GM12878 (cell line): ENCODE measurements around the gene CXCR6. TPM values are rescaled to one million over a fixed set of nuclear protein-coding genes. Genes with fewer than 3 reads are reported as not detected.

Source experiments
- ATAC-seq: fragments of 200-7000 bp; cut with Tn5 transposase; 3 replicates; pipeline ENCODE4 v1.9.1; 2020; ENCODE audit warnings: mild to moderate bottlenecking, moderate library complexity
- BruUV-seq: library from RNA; stranded (reverse); fragments of 400-500 nt; replicated peaks from 2 replicates; lab custom pipeline; 2021; lab: Mats Ljungman, UMichigan
- CTCF ChIA-PET: fragments of 300-600 bp; sonication (Branson Sonifier 250); formaldehyde crosslinking; extraction: SDS; loops from one replicate; lab custom pipeline; 2021; ENCODE audit warnings: inconsistent platforms; lab: Yijun Ruan, JAX
- POLR2A ChIA-PET: fragments of 350-600 bp; formaldehyde crosslinking; extraction: SDS; loops from one replicate; lab custom pipeline; 2021; ENCODE audit warnings: inconsistent platforms; lab: Charles Lee
- RAD21 ChIA-PET: fragments of 300-600 bp; sonication (Branson Sonifier 250); formaldehyde crosslinking; loops from one replicate; lab custom pipeline; 2023; ENCODE audit warnings: antibody characterized with exemption; ENCODE audit not compliant: unreplicated experiment; lab: Charles Lee
- SMC1A ChIA-PET: fragments of 300-600 bp; sonication (Branson Sonifier 250); formaldehyde crosslinking; loops from one replicate; lab custom pipeline; 2023; ENCODE audit not compliant: unreplicated experiment, uncharacterized antibody; lab: Charles Lee
- DNase-seq: peaks from one replicate; pipeline ENCODE4 v3.0.0-alpha.2; 2011; ENCODE audit warnings: low read depth, low spot score
- FAIRE-seq: peaks from 3 replicates; lab custom pipeline; 2011; peaks lifted over from hg19 to GRCh38; lab: Jason Lieb, UNC
- H2AFZ ChIP-seq: 2 replicates; pipeline ENCODE4 v1.6.0; 2011; ENCODE audit warnings: low read depth, low read length, control low read depth; ENCODE audit not compliant: control insufficient read depth
- H3K27ac ChIP-seq: 2 replicates; pipeline ENCODE4 v1.5.1; 2011; ENCODE audit warnings: control low read depth; ENCODE audit not compliant: control insufficient read depth, insufficient read depth
- H3K27me3 ChIP-seq, 2 experiments: replicated peaks in 1 of 2; 2 replicates each; pipeline versions ENCODE4 v1.6.0 to v1.6.1; 2011; ENCODE audit warnings: low read length in 1 of 2; ENCODE audit not compliant: control insufficient read depth in 2 of 2, insufficient read depth in 2 of 2
- H3K36me3 ChIP-seq, 2 experiments: 2 replicates each; pipeline ENCODE4 v1.5.1; 2011; ENCODE audit warnings: low read length in 1 of 2; ENCODE audit not compliant: control insufficient read depth in 2 of 2, insufficient read depth in 2 of 2
- H3K4me1 ChIP-seq: 2 replicates; pipeline ENCODE4 v1.6.1; 2011; ENCODE audit warnings: mild to moderate bottlenecking, low read length, moderate library complexity, mixed read lengths; ENCODE audit not compliant: control insufficient read depth, insufficient read depth
- H3K4me2 ChIP-seq: 2 replicates; pipeline ENCODE4 v1.6.0; 2011; ENCODE audit warnings: control low read depth; ENCODE audit not compliant: control insufficient read depth, insufficient read depth
- H3K4me3 ChIP-seq: fragments of 200-600 bp; sonication (generic); 2 replicates; pipeline ENCODE4 v1.5.1; 2016
- H3K79me2 ChIP-seq: 2 replicates; pipeline ENCODE4 v1.6.0; 2011; ENCODE audit warnings: low read length; ENCODE audit not compliant: control insufficient read depth, insufficient read depth
- H3K9ac ChIP-seq: 2 replicates; pipeline ENCODE4 v1.8.0; 2011; ENCODE audit warnings: low read length, control low read depth, mixed read lengths; ENCODE audit not compliant: control insufficient read depth, insufficient read depth
- H3K9me3 ChIP-seq: replicated peaks from 3 replicates; pipeline ENCODE4 v1.5.1; 2011; ENCODE audit warnings: mild to moderate bottlenecking, low read length; ENCODE audit not compliant: control insufficient read depth, insufficient read depth
- H4K20me1 ChIP-seq: 2 replicates; pipeline ENCODE4 v1.6.0; 2011; ENCODE audit not compliant: control insufficient read depth, insufficient read depth
- ASH2L ChIP-seq: fragments of 300-600, 200-600 bp; sonication (generic); IDR thresholded peaks from 2 replicates; pipeline ENCODE4 v1.6.1; 2017; ENCODE audit warnings: low read depth, mild to moderate bottlenecking, borderline replicate concordance
- CHD1 ChIP-seq: IDR thresholded peaks from 2 replicates; pipeline ENCODE4 v1.6.1; 2012; ENCODE audit warnings: low read depth, low read length, improper control_type of control experiment
- LARP7 ChIP-seq: fragments of 450-650 bp; IDR thresholded peaks from 2 replicates; pipeline ENCODE4 v1.6.1; 2017; ENCODE audit warnings: mild to moderate bottlenecking
- POLR2A ChIP-seq: IDR thresholded peaks from 2 replicates; pipeline ENCODE4 v1.6.1; 2011; ENCODE audit warnings: low read depth, mild to moderate bottlenecking, low read length
- POLR2AphosphoS5 ChIP-seq: IDR thresholded peaks from 2 replicates; pipeline ENCODE4 v1.6.1; 2011; ENCODE audit warnings: mild to moderate bottlenecking, low read length, inconsistent platforms
- POU2F2 ChIP-seq: IDR thresholded peaks from 3 replicates; pipeline ENCODE4 v1.6.1; 2011; ENCODE audit warnings: low read depth, mild to moderate bottlenecking, low read length, borderline replicate concordance
- SMC3 ChIP-seq: IDR thresholded peaks from 2 replicates; pipeline ENCODE4 v1.6.1; 2011; ENCODE audit warnings: low read length, improper control_type of control experiment, borderline replicate concordance
- SREBF1 ChIP-seq: IDR thresholded peaks from 2 replicates; pipeline ENCODE4 v1.6.1; 2012; ENCODE audit warnings: mild to moderate bottlenecking, low read length
- TAF1 ChIP-seq: IDR thresholded peaks from 2 replicates; pipeline ENCODE4 v1.6.1; 2011; ENCODE audit warnings: mild to moderate bottlenecking, low read depth, low read length, borderline replicate concordance
- YY1 ChIP-seq: IDR thresholded peaks from 2 replicates; pipeline ENCODE4 v1.6.1; 2011; ENCODE audit warnings: low read depth, mild to moderate bottlenecking, low read length
- WGBS: methylation state at CpG from one replicate; pipeline ENCODE4 v1.1.6; 2016; ENCODE audit warnings: low lambda C conversion rate; ENCODE audit not compliant: insufficient replicate concordance, insufficient coverage; ENCODE audit errors: missing lambda C conversion rate; 5-methylcytosine and 5-hydroxymethylcytosine counted together
- in situ Hi-C: fragments of 300-500 bp; cut with MboI; formaldehyde crosslinking; loops from 9 replicates; pipeline ENCODE4 v1.14.3; 2018; ENCODE audit warnings: mixed read lengths
- intact Hi-C: fragments of 100-400 bp; cut with micrococcal nuclease; formaldehyde crosslinking; loops from one replicate; pipeline ENCODE4 v1.14.2; 2022; ENCODE audit not compliant: unreplicated experiment
- polyA plus RNA-seq, 11 experiments: library from polyadenylated mRNA; depleted of rRNA in 4 of 11; unstranded in 6 of 11; stranded (reverse) in 5 of 11; fragments of >200 nt; fragmentation: Nextera tagmentation in 4 of 11; fragmentation: Illumina TruSeq in 1 of 11; extraction: Ambion mirVana in 4 of 11; extraction: Trizol in 1 of 11; gene quantifications; 1 replicate in 1 of 11; 2 replicates in 10 of 11; pipeline versions ENCODE4 v1.2.1 to v1.2.3, GENCODE V29; 2011 to 2016; ENCODE audit warnings: inconsistent platforms in 2 of 11, missing spikeins in 2 of 11, low read depth in 1 of 11
- total RNA-seq, 4 experiments: library from RNA; depleted of rRNA in 3 of 4; stranded (reverse); fragments of >200 nt in 3 of 4; fragmentation: Illumina TruSeq in 1 of 4; extraction: Trizol in 1 of 4; gene quantifications; 2 replicates each; pipeline versions ENCODE4 v1.2.1 to v1.2.3, GENCODE V29; 2013 to 2021
- TF ChIP-seq, protein P1 (sequence below): IDR thresholded peaks from 2 replicates; pipeline ENCODE4 v1.6.1; 2011; ENCODE audit warnings: mild to moderate bottlenecking, low read depth, low read length, moderate library complexity; ENCODE audit not compliant: insufficient replicate concordance
- TF ChIP-seq, protein P2 (sequence below): fragments of 450-650 bp; IDR thresholded peaks from 2 replicates; pipeline ENCODE4 v1.6.1; 2016; ENCODE audit warnings: mild to moderate bottlenecking, moderate library complexity, borderline replicate concordance
- TF ChIP-seq, protein P3 (sequence below): fragments of 450-650 bp; IDR thresholded peaks from 2 replicates; pipeline ENCODE4 v1.6.1; 2016; ENCODE audit warnings: mild to moderate bottlenecking

Gene CXCR6
- total and polyA plus RNA-seq, 10 of the 15 experiments (the other 5 are each of a cell fraction or from before 2014, with no cell fraction given), result 0.04 to 0.20 (median 0.12) TPM; not detected in 5

DNA sequence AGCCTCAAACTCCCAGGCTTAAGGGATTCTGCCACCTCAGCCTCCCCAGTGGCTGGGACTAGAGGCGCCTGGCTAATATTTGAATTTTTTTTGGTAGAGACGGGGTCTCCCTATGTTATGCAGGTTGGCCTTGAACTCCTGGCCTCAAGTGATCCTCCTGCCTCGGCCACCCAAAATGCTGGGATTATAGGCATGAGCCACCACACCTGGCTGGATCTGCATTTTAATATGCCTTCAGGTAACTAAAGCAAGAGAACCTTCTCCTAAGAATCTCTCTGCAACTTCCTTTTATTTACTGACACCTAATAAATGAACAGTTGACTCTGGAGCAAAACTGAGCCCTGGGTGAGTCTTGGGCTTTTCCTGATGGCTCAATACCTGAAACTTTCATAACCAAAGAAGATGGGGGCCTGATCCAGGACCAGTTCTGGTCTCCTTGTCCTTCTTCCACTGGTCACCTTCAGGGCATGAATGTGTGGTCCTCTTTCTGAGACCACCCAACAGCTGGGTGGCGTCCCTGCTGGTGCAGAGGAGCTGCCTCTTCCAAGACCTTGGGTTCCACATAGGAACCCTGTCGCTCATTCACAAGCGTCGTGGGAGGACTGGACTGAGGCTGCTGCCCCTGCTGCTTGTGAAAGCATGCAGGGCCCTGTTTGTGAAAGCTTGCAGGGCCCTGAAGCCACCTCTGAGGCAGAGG lies 28.8 kb upstream of the CXCR6 start (continued):
- no peak for TF ChIP-seq CHD1
- TF ChIP-seq, protein P1, sequence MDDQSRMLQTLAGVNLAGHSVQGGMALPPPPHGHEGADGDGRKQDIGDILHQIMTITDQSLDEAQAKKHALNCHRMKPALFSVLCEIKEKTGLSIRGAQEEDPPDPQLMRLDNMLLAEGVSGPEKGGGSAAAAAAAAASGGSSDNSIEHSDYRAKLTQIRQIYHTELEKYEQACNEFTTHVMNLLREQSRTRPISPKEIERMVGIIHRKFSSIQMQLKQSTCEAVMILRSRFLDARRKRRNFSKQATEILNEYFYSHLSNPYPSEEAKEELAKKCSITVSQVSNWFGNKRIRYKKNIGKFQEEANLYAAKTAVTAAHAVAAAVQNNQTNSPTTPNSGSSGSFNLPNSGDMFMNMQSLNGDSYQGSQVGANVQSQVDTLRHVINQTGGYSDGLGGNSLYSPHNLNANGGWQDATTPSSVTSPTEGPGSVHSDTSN, result no peak
- TF ChIP-seq POLR2AphosphoS5, result 0 out of 2 replicates have a peak, but pooled peaks have one; percentile 30

DNA sequence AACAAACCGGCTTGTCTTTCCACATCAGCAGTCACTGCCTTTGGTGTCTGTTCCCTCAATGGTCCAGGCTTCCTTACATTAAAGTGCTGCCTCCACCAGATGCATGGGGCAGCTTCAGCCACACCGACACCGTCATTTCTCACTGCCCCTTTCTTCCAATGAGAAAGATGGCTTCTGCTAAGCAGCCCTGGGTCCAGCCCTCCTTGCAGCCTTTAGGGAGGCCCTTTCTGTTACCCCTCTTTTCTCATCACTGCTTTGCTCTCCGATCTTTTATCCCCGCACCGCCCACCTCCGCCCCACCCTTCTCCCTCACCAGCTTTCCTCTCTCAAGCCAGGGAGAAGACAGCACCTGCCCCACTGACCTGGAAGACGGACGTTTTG lies 28.2 kb upstream of the CXCR6 start:
- Histone ChIP-seq H3K36me3 (no peaks in the 10 kb centered on the region), H3K9me3 (no peaks in the 10 kb centered on the region; the same call in 2 of the 3 replicates), H3K27ac (peak overlapping the region; percentile 74), H3K4me3 (peak overlapping the region; percentile 40; the same call in 1 of the 2 replicates), H2AFZ (no peak overlapping the region), H3K79me2 (no peaks in the 10 kb centered on the region), H3K4me2 (peak overlapping the region; percentile 45; the same call in 1 of the 2 replicates), H3K9ac (peak overlapping the region; percentile 41; the same call in 1 of the 2 replicates), H3K27me3 (no peaks in the 10 kb centered on the region; a peak in 1 of 4 replicates), H3K4me1 (peaks cover 29% of the 10 kb centered on the region), H4K20me1 (no peaks in the 10 kb centered on the region)
- no TSS peak for BruUV-seq
- no peak for FAIRE-seq
- POLR2A ChIA-PET, result interaction anchor here (0.6 to 3.5 kb wide), 13 partner anchors 10 to 381 kb away, joined by 3 to 23 read pairs (median 6); no protein-coding TSS in a partner anchor
- SMC1A ChIA-PET, result interaction anchor here (0.6 to 2.8 kb wide), 19 partner anchors 9 to 455 kb away, joined by 3 to 18 read pairs (median 4); no protein-coding TSS in a partner anchor
- intact Hi-C loops (loop anchor here (1.0 kb wide), 2 partner anchors 34 to 50 kb away; no protein-coding TSS in a partner anchor), in situ Hi-C loops (no loop called here)
- ATAC-seq, result peak; percentile 10
- RAD21 ChIA-PET, result interaction anchor here (0.6 to 11.1 kb wide), 18 partner anchors 10 to 224 kb away, joined by 3 to 169 read pairs (median 5); partner anchors contain the start of genes CCR9 and LZTFL1
- no peak for DNase-seq
- CTCF ChIA-PET, result interaction anchor here (0.6 to 1.7 kb wide), 14 partner anchors 10 to 164 kb away, joined by 3 to 6 read pairs (median 4); partner anchors contain the start of gene CCR9
- WGBS, result 35% methylated on average over 6 of the region's 9 CpGs
- no peak for TF ChIP-seq SREBF1
- TF ChIP-seq, protein P2, sequence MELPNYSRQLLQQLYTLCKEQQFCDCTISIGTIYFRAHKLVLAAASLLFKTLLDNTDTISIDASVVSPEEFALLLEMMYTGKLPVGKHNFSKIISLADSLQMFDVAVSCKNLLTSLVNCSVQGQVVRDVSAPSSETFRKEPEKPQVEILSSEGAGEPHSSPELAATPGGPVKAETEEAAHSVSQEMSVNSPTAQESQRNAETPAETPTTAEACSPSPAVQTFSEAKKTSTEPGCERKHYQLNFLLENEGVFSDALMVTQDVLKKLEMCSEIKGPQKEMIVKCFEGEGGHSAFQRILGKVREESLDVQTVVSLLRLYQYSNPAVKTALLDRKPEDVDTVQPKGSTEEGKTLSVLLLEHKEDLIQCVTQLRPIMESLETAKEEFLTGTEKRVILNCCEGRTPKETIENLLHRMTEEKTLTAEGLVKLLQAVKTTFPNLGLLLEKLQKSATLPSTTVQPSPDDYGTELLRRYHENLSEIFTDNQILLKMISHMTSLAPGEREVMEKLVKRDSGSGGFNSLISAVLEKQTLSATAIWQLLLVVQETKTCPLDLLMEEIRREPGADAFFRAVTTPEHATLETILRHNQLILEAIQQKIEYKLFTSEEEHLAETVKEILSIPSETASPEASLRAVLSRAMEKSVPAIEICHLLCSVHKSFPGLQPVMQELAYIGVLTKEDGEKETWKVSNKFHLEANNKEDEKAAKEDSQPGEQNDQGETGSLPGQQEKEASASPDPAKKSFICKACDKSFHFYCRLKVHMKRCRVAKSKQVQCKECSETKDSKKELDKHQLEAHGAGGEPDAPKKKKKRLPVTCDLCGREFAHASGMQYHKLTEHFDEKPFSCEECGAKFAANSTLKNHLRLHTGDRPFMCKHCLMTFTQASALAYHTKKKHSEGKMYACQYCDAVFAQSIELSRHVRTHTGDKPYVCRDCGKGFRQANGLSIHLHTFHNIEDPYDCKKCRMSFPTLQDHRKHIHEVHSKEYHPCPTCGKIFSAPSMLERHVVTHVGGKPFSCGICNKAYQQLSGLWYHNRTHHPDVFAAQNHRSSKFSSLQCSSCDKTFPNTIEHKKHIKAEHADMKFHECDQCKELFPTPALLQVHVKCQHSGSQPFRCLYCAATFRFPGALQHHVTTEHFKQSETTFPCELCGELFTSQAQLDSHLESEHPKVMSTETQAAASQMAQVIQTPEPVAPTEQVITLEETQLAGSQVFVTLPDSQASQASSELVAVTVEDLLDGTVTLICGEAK, result no peak; the same call in 1 of the 2 replicates
- TF ChIP-seq, protein P3, sequence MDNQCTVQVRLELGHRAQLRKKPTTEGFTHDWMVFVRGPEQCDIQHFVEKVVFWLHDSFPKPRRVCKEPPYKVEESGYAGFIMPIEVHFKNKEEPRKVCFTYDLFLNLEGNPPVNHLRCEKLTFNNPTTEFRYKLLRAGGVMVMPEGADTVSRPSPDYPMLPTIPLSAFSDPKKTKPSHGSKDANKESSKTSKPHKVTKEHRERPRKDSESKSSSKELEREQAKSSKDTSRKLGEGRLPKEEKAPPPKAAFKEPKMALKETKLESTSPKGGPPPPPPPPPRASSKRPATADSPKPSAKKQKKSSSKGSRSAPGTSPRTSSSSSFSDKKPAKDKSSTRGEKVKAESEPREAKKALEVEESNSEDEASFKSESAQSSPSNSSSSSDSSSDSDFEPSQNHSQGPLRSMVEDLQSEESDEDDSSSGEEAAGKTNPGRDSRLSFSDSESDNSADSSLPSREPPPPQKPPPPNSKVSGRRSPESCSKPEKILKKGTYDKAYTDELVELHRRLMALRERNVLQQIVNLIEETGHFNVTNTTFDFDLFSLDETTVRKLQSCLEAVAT, result peak; percentile 93; the same call in 1 of the 2 replicates
- TF ChIP-seq YY1, result peak; percentile 59
- TF ChIP-seq POU2F2, result no peak
- 0 out of 2 replicates have a peak, but pooled peaks have one; percentile 26 for TF ChIP-seq TAF1
- TF ChIP-seq LARP7, result 0 out of 2 replicates have a peak, but pooled peaks have one; percentile 10
- no peak for TF ChIP-seq SMC3
- TF ChIP-seq ASH2L, result no peak
- TF ChIP-seq POLR2A, result peak; percentile 14; the same call in 1 of the 2 replicates
